ENCODE data around the gene CDH4. TPM values are rescaled to one million over a fixed set of nuclear protein-coding genes. Genes with fewer than 3 reads are reported as not detected.

Gene CDH4
- total and polyA plus RNA-seq, 2 of the 8 experiments (the other 6 are each of a cell fraction or from before 2014, with no cell fraction given), result 4.3 to 7.9 TPM

- TF ChIP-seq CHD7 (IDR thresholded peaks at IDR 0.05; ENCODE audit: insufficient replicate concordance, low read length) (no peak), RFX5 (IDR thresholded peaks at IDR 0.05; ENCODE audit: borderline replicate concordance, low read depth, low read length) (no peak), E2F6 (IDR thresholded peaks at IDR 0.05) (no peak), KDM1A (IDR thresholded peaks at IDR 0.05; ENCODE audit: borderline replicate concordance, low read length) (no peak), CREB1 (IDR thresholded peaks at IDR 0.05) (no peak), EGR1 (IDR thresholded peaks at IDR 0.05; ENCODE audit: borderline replicate concordance, low read depth, low read length) (no peak), POLR2AphosphoS5 (IDR thresholded peaks at IDR 0.05; ENCODE audit: low read depth, low read length) (no peak), CTBP2 (IDR thresholded peaks at IDR 0.05; ENCODE audit: borderline replicate concordance, insufficient read depth, insufficient read length, low read length) (no peak), SP4 (IDR thresholded peaks at IDR 0.05; ENCODE audit: low read length) (no peak), BCL11A (IDR thresholded peaks at IDR 0.05; ENCODE audit: low read depth in 2 of 2, low read length in 2 of 2) (no peak), CHD1 (IDR thresholded peaks at IDR 0.05; ENCODE audit: low read depth, low read length) (no peak), EZH2 (IDR thresholded peaks at IDR 0.05; ENCODE audit: low read depth, low read length, severe bottlenecking) (no peak)
These were observed 271.1 kb downstream of the CDH4 start (continued) for GRCh38 chr20:61523145-61523544.

Measured in H1 (cell line).